HG03460 (cell line): ENCODE results near the gene TIGD4.

Experiments used
- ATAC-seq: cut with Tn5 transposase; IDR thresholded peaks from one replicate; pipeline ENCODE4 v1.9.1; 2021; ENCODE audit not compliant: unreplicated experiment

The TIGD4 gene

GRCh38 chr4:152727784-152728183, 51.7 kb downstream of the TIGD4 start:
- ATAC-seq: no peak

DNA sequence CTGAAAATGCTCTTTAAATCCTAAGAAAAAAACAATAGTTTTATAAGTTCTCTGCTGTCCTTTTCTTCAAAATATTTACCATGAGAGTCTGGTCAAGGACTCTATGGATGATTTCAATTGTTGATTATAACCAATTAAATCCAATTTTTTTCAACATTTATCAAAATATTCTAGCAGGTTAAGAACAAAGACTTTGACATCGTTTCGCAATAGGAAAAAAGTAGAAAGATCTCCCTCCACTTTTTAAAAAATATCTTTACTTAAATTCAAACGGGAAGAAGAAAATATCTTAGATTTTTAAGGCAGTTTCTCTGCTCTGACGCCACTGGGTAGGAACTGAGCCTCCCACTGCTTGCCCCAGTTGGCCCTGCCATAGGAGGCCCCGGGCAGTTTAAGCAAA, 55.0 kb downstream of the TIGD4 start:
- no peak for ATAC-seq

DNA sequence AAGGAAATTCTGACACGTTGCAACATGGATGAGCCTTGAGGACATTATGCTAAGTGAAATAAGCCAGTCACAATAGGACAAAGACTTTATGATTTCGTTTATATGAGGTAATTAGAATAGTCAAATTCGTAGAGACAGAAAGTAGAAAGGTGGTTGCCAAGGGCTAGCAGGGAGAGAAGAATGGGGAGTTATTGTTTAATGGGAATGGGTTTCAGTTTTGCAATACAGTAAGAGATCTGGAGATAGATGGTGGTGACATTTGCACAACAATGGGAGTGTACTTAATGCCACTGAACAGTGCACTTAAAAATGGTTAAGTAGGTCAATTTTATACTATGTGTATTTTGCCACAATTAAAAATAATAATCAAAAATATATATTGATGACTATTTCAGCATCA, 56.3 kb downstream of the TIGD4 start:
- no peak for ATAC-seq

GRCh38 chr4:152719801-152720556, 59.6 kb downstream of the TIGD4 start:
- ATAC-seq: no peak
